Right lobe of liver (tissue), 4 donors: ENCODE measurements around the gene FLAD1.

Experiments
- POLR2A ChIP-seq: fragments of 450-650 bp; IDR thresholded peaks from one replicate; pipeline ENCODE4 v1.6.1; 2017; ENCODE audit warnings: antibody characterized with exemption, mild to moderate bottlenecking
- TF ChIP-seq, protein P1 (sequence below), 4 donors: fragments of 200-600 bp in 3 of 4; fragments of 450-650 bp in 1 of 4; IDR thresholded peaks; one replicate each; pipeline versions ENCODE4 v1.5.1 to v1.8.0; 2016 to 2022; ENCODE audit warnings: antibody characterized with exemption in 4 of 4, mild to moderate bottlenecking in 2 of 4
- donor health status: DM: no; HTN: no; CAD: no.
- donor health status: DM: no; HTN: no; CAD: no.
- donor health status: DM: no; HTN: yes; CAD: no.

DNA sequence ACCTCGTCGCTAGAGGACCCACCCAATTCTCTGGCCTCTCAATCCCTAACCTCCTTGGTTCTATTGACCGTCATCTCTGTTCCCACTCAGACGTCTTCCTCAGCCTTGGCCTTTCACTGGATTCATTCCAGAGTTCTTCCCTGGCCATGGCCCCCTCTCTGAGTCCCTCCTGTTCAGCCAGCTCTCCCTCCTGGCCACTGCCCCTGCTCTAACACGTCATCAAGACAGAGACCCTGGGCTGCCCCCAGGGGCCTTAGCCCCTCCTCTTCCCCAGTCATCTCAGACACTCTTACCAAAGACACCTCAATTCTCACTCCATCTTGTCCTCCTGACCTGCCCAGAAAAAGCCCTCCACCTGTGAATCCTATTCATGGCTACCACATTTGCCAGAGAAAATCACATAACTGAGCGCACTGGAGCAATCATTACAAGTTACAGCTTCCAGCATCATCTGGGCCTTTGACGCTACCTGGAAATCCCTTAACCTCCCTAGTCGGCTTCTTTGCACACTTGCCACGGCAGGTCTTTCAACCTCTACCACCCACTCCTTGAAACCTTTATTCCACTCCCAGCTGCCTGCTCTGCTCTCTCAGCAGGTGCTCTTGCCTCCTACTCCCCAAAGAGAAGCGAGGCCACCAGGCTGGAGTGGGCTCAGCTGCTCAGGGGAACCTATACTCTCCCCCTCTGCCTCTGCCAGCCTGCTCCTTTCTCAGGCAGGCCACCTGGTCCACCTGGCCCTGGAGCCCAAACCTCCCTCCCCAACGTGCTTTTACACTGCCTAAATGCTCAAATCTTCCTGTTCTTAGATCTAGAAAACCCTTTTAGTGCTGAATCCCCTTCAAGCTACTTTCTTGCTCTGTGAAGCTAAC is 36.5 kb downstream of the FLAD1 start:
- TF ChIP-seq, protein P1, sequence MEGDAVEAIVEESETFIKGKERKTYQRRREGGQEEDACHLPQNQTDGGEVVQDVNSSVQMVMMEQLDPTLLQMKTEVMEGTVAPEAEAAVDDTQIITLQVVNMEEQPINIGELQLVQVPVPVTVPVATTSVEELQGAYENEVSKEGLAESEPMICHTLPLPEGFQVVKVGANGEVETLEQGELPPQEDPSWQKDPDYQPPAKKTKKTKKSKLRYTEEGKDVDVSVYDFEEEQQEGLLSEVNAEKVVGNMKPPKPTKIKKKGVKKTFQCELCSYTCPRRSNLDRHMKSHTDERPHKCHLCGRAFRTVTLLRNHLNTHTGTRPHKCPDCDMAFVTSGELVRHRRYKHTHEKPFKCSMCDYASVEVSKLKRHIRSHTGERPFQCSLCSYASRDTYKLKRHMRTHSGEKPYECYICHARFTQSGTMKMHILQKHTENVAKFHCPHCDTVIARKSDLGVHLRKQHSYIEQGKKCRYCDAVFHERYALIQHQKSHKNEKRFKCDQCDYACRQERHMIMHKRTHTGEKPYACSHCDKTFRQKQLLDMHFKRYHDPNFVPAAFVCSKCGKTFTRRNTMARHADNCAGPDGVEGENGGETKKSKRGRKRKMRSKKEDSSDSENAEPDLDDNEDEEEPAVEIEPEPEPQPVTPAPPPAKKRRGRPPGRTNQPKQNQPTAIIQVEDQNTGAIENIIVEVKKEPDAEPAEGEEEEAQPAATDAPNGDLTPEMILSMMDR (IDR thresholded peaks at IDR 0.05) = no peak
- no peak for TF ChIP-seq POLR2A
